ENCODE measurements around the gene LBP.
"Not testable (repeated sequence)": the region's sequence is repeated elsewhere in the genome, so short reads cannot be mapped to it uniquely, and the experiment has no call there.

LBP gene

GRCh38 chr20:38386851-38387250 lies 40.6 kb downstream of the LBP start:
- no peak for DNase-seq (ENCODE audit: low read depth)
- TF ChIP-seq CTCF (IDR thresholded peaks at IDR 0.05; ENCODE audit: insufficient read depth, low read depth, low read length, missing control alignments): no peak
- H3K4me3 ChIP-seq (ENCODE audit: low read depth, low read length): no peak overlapping the region

- H3K4me3 ChIP-seq (ENCODE audit: low read depth, low read length): no peak overlapping the region
- no peak for DNase-seq (ENCODE audit: low read depth)
- TF ChIP-seq CTCF (IDR thresholded peaks at IDR 0.05; ENCODE audit: insufficient read depth, low read depth, low read length, missing control alignments): no peak
Measured at GRCh38 chr20:38387953-38388352, 41.7 kb downstream of the LBP start.

- DNase-seq (ENCODE audit: low read depth): no peak
- TF ChIP-seq CTCF (IDR thresholded peaks at IDR 0.05; ENCODE audit: insufficient read depth, low read depth, low read length, missing control alignments): no peak
- no peak overlapping the region for H3K4me3 ChIP-seq (ENCODE audit: low read depth, low read length)
Measured at GRCh38 chr20:38392356-38392755, 46.1 kb downstream of the LBP start.

GRCh38 chr20:38393259-38393658 lies 47.0 kb downstream of the LBP start:
- TF ChIP-seq CTCF (IDR thresholded peaks at IDR 0.05; ENCODE audit: insufficient read depth, low read depth, low read length, missing control alignments): no peak
- H3K4me3 ChIP-seq (ENCODE audit: low read depth, low read length): no peak overlapping the region
- DNase-seq (ENCODE audit: low read depth): no peak

DNA sequence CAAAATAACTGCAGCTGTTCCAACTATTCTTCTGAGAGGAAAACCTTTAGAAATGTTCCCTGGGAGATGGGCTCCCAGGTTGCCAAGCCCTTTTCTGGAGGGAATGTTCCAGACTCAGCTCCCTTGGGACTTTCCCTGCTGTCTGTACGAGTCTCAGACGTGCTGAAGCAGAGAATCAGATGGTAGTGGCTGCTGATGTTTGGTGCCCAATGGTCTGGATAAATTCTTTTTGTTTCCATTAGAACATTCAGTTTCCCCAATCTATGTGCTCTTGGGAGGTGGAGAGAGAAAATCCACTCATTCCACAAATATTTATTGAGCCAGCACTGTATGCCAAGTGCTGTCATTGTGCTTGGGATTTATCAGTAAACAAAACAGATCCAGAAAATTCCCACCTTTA lies 48.9 kb downstream of the LBP start:
- TF ChIP-seq CTCF (IDR thresholded peaks at IDR 0.05; ENCODE audit: insufficient read depth, low read depth, low read length, missing control alignments): no peak
- no peak overlapping the region for H3K4me3 ChIP-seq (ENCODE audit: low read depth, low read length)
- no peak for DNase-seq (ENCODE audit: low read depth)

DNA sequence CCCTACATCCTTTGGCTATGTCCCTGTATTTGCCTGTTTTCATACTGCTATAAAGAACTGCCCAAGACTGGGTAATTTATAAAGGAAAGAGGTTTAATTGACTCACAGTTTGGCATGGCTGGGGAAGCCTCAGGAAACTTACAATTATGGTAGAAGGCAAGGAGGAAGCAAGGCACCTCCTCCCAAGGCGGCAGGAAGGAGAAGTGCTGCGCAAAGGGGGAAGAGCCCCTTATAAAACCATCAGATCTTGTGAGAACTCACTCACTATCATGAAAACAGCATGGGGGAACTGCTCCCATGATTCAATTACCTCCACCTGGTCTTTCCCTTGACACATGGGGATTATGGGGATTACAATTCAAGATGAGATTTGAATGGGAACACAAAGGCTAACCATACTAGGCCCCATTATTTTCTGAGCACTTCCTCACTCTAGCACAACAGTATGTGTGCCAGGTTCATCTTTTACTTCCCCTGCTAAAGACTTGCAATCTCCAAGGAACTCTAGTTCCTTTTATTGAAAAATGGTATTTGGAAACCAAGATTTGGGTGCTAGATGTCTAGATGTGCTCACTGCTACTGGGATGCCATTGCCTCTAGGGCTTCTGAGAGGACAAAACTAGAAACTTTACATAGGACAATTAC lies 49.6 kb downstream of the LBP start:
- H3K4me3 ChIP-seq (ENCODE audit: low read depth, low read length); DNase-seq (ENCODE audit: low read depth): not testable (repeated sequence)

- TF ChIP-seq CTCF (IDR thresholded peaks at IDR 0.05; ENCODE audit: insufficient read depth, low read depth, low read length, missing control alignments): no peak
- DNase-seq (ENCODE audit: low read depth): no peak
- no peak overlapping the region for H3K4me3 ChIP-seq (ENCODE audit: low read depth, low read length)
Measured at GRCh38 chr20:38402089-38402488, 55.8 kb downstream of the LBP start.
